CD4-positive, alpha-beta T cell treated with Interleukin-6 for 4 hours (primary cell): ENCODE measurements around the gene PPP1R16B.

ENCODE experiments used
- DNase-seq: peaks from one replicate; pipeline ENCODE4 v3.0.0-alpha.2; 2020; ENCODE audit warnings: mixed read lengths

The PPP1R16B gene

DNA sequence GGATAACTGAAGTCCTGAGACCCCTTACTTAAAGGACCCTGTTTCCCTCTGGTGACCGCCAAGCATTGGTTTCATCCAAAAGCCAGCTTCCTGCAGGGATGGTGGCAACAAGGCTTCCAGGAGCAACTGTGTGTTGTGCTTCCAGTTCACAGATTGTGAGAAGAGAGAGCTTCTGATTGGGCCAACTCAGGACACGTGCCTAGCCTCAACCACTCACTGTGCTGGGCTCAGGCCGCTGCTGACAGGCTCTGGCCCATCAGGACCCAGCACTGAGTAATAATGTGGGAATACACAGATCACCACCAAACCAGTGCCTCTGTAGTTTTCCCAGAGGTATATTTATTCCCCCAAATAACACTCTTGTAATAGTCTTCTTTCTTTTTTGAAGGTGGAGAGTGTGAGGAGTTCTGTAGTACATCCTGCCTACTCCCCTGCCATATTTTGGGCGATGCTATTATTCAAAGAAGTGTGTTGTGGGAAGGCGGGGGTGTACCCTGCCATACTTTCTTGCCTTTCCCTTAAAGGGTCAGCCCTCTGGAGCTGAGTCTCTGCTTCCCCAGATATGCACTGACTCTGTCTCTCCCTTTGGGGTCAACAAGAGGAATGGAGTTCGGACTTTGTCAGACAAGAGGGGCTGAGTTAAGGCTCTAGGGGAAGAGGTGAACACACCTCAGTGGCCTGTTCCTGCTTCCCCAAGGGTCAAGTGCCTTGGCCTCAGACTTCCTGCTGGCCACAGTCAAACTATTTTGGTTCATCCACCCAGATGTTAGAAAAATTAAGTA is 23.2 kb downstream of the PPP1R16B start:
- no peak for DNase-seq

DNA sequence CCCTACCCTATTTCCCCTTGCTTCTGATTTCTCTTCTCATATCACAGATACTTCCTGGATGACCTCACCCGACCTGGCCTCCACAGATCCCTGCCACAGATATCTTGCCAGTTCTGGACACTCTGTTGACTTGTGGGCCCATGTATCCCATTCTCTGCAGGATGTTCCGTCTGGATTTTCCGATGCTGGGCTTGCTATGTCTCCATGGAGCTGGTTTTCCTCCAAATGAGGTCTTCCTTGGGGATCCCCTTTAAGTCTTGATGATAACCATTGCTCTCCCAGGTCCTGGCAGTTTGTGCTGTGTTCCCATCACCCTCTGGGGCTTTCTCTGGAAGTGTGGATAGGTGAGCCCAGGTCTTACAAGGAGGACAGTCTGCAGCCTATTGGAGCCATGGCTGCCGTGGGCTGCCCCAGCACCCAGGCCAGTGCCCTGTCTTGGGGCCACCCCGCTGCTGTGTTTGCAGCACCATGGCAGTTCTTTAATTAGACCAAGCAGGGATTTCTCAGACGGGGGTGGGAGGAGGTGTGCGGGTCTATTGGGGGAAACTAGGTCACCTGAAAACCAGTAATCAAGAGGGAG is 23.9 kb downstream of the PPP1R16B start:
- no peak for DNase-seq

- DNase-seq: no peak
These were observed 24.9 kb downstream of the PPP1R16B start for GRCh38 chr20:38830356-38830755.

GRCh38 chr20:38831049-38831691 is 25.7 kb downstream of the PPP1R16B start:
- DNase-seq: no peak

GRCh38 chr20:38831995-38832620 is 26.6 kb downstream of the PPP1R16B start:
- no peak for DNase-seq

DNA sequence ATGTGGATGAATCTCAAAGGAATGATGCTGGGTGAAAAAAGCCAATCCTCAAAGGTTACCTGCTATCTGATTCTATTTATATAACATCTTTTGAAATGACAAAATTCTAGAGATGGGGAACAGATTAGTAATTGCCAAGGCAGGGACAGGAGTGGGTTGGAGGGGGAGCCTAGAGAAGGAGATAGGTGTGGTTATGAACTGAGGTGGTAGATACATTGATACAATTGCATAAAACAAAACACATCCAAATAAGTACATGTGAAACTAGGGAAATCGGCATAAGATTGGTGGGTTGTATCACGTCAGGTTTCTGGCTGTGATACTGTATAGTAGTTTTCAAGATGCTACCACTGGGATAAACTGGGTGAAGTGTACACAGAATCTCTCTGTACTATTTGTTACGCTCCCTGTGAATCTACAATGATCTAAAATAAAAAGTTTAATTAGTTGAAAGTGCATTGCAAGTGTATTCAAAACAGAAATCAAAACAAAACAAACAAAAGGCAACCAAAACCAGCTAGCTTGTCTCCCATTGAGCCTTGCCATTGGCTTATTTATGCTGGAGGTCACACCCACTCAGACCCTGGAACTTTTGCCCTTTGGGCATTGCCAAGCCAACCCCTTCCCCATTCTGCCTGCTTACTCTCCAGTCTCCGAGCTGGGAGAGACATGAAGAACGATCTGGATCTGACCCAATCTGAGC is 27.8 kb downstream of the PPP1R16B start:
- DNase-seq: no peak

GRCh38 chr20:38833857-38834164 is 28.3 kb downstream of the PPP1R16B start:
- DNase-seq: peak; percentile 34

GRCh38 chr20:38834868-38835267 is 29.4 kb downstream of the PPP1R16B start:
- no peak for DNase-seq

DNA sequence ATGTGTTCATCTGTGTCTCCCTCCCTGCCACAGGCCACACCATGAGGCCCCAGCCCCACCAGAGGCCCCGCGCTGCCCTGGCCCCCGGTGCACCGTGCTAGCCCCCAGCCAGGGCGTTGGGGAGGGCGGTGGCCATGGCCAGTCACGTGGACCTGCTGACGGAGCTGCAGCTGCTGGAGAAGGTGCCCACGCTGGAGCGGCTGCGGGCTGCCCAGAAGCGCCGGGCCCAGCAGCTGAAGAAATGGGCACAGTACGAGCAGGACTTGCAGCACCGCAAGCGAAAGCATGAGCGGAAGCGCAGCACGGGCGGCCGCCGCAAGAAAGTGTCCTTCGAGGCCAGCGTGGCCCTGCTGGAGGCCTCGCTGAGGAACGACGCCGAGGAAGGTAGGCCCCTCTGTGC is 30.3 kb downstream of the PPP1R16B start:
- no peak for DNase-seq

- no peak for DNase-seq
These were observed 31.5 kb downstream of the PPP1R16B start for GRCh38 chr20:38836991-38837390.

- no peak for DNase-seq
These were observed 32.8 kb downstream of the PPP1R16B start for GRCh38 chr20:38838326-38838725.

GRCh38 chr20:38839563-38839962 is 34.1 kb downstream of the PPP1R16B start:
- DNase-seq: no peak

- peak; percentile 53 for DNase-seq
These were observed 34.8 kb downstream of the PPP1R16B start for GRCh38 chr20:38840053-38840893.

DNA sequence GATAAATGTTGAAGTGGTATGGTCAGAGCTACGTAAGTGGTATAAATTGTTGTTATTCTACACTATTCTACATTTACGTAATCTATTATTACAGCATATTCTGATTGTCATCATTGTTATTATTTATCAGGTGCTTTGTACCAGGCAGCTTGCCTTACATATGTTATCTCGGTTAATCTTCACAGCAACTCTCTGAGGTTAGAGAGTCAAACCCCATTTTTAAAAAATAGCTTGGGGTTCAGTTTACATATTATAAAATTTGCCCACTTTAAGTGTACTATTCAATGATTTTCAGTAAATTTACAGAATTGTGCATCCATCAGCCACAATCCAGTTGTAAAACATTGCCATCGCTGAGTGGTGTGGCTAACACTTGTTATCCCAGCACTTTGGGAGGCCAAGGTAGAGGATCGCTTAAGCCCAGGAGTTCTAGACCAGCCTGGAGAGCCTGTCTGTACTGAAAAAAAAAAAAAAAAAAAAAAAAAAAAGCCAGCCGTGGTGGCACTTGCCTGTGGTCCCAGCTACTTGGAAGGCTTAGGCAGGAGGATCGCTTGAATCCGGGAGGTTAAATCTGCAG is 35.5 kb downstream of the PPP1R16B start:
- DNase-seq: no peak

GRCh38 chr20:38841570-38841969 is 36.1 kb downstream of the PPP1R16B start:
- DNase-seq: no peak

GRCh38 chr20:38842026-38842425 is 36.5 kb downstream of the PPP1R16B start:
- no peak for DNase-seq

DNA sequence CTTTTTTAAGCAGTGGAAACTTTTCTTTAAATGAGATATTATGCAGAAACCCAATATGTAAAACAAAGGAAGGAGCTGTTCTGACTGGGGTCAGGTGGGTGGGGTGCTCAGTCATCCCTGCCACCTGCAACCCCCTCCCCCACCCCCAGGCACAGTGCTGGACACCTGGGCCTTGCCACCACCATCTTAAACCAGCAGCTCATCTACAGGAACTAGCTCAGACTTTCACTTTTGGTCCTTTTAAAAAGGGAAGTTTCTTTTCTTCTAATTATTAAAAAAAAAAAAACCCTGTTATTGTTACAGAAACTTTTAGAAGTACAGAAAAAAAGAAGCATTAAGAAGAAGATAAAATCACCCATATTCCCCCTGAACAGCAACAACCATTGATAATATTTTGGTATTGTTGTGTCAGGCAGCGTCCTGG is 37.1 kb downstream of the PPP1R16B start:
- peak; percentile 66 for DNase-seq

DNA sequence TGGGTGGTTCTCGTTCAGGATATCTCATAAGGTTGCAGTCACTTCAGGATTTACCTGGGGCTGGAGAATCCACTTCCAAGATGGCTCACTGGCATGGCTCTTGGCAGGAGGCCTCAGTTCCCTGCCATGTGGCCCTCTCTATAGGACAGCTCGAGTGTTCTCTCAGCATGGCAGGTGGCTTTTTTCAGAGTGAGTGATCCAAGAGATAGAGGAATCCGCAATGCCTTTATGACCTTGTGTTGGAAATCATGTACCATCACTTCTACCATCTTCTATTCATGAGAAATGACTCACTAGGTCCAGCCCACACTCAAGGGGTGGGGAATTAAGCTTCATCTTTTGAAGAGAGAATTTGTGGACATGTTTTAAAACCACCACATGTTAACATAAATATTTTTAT is 37.8 kb downstream of the PPP1R16B start:
- peak; percentile 21 for DNase-seq

DNA sequence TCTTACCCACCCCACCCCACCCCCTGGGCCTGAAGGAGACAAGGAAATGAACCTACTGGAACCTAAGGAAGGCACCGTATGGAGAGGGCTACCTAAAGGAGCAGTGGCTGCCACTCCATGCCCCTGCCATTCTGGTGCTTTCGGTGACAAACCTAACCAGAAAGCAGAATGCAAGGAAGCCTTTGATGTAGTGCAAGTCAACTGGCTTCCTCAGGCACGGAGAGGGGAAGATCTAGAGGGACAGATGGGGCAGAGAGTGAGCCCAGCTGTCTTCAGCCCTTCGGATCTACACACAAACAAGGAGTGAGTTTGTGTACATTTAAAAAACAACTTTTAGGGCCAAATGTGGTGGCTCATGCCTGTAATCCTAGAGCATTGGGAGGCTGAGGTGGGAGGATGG is 39.5 kb downstream of the PPP1R16B start:
- peak; percentile 43 for DNase-seq

DNA sequence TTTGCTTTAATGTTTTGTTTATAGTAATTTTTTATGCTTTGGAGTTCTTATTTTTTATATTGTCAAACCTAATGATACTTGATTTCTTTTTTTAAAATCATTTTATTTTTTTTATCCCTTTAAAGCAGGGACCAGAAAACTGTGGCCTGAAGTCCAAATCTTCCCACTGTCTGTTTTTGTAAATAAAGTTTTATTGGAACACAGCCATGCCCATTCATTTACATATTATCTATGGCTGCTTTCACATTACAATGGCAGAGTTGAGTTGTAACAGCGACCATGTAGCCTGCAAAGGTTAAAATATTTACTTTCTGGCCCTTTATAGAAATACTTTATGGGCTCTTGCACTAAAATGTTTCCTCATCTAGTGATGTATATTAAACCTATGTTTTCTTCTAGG is 42.3 kb downstream of the PPP1R16B start:
- no peak for DNase-seq

GRCh38 chr20:38853759-38854158 is 48.3 kb downstream of the PPP1R16B start:
- no peak for DNase-seq

- no peak for DNase-seq
These were observed 49.2 kb downstream of the PPP1R16B start for GRCh38 chr20:38854654-38855066.
